Stomach (tissue), 9 donors: ENCODE results near the gene CDCA5. TPM values are rescaled to one million over a fixed set of nuclear protein-coding genes. Genes with fewer than 3 reads are reported as not detected.

Experiments
- DNase-seq, 2 donors: peaks; one replicate each; pipeline versions ENCODE4 v3.0.0 to v3.0.0-alpha.2; 2013 to 2019
- H3K27ac ChIP-seq, 5 donors: fragments of 200-600 bp in 4 of 5; sonication (generic) in 4 of 5; one replicate each; pipeline ENCODE4 v1.5.1; 2013 to 2019; ENCODE audit warnings: mild to moderate bottlenecking in 1 of 5, moderate library complexity in 1 of 5
- H3K27me3 ChIP-seq, 3 donors: fragments of 200-600 bp; sonication (generic); one replicate each; pipeline ENCODE4 v1.5.1; 2017 to 2019; ENCODE audit warnings: mixed run types in 1 of 3
- H3K36me3 ChIP-seq, 4 donors: fragments of 200-600 bp; sonication (generic); 1 replicate in 3 of 4; 2 replicates in 1 of 4; pipeline ENCODE4 v1.5.1; 2016 to 2019
- H3K4me1 ChIP-seq, 4 donors: fragments of 200-600 bp; sonication (generic); one replicate each; pipeline ENCODE4 v1.5.1; 2016 to 2019
- H3K4me3 ChIP-seq, 4 donors: fragments of 200-600 bp; sonication (generic) in 3 of 4; one replicate each; pipeline ENCODE4 v1.5.1; 2016 to 2019; ENCODE audit warnings: mild to moderate bottlenecking in 1 of 4
- H3K9me3 ChIP-seq, 4 donors: fragments of 200-600 bp; sonication (generic); one replicate each; pipeline ENCODE4 v1.5.1; 2016 to 2019
- EP300 ChIP-seq: sonication (generic); formaldehyde crosslinking; IDR thresholded peaks from one replicate; pipeline ENCODE4 v1.6.1; 2017; ENCODE audit warnings: antibody characterized with exemption
- POLR2A ChIP-seq, 4 donors: fragments of 450-650 bp; IDR thresholded peaks; one replicate each; pipeline ENCODE4 v1.6.1; 2016; ENCODE audit warnings: antibody characterized with exemption in 4 of 4, control low read depth in 2 of 4, mild to moderate bottlenecking in 1 of 4, moderate library complexity in 1 of 4
- POLR2AphosphoS5 ChIP-seq, 3 donors: sonication (generic); formaldehyde crosslinking; IDR thresholded peaks; one replicate each; pipeline ENCODE4 v1.6.1; 2016; ENCODE audit warnings: antibody characterized with exemption in 3 of 3
- WGBS, 5 donors: extraction: QIAGEN DNeasy Blood & Tissue Kit in 3 of 5; methylation state at CpG; one replicate each; pipeline versions ENCODE4 v1.1.5 to v1.1.7; 2013 to 2018; 5-methylcytosine and 5-hydroxymethylcytosine counted together
- intact Hi-C: fragments of 100-400 bp; cut with DNase I; formaldehyde crosslinking; loops from one replicate; pipeline ENCODE4 v1.15.1; 2023; ENCODE audit warnings: low total_unique reads
- polyA plus RNA-seq, 3 donors: library from polyadenylated mRNA; stranded (reverse); fragments of 200-250 nt; gene quantifications; one replicate each; pipeline ENCODE4 v1.2.3, GENCODE V29; 2013
- total RNA-seq, 5 donors: library from RNA; depleted of rRNA; stranded (reverse); fragments of >200 nt; gene quantifications; one replicate each; pipeline versions ENCODE4 v1.1.0 to v1.2.3, GENCODE V29; 2014 to 2016
- TF ChIP-seq, protein P1 (sequence below), 7 experiments: fragments of 450-650 bp in 4 of 7; fragments of 200-600 bp in 3 of 7; sonication (generic) in 3 of 7; IDR thresholded peaks; one replicate each; pipeline ENCODE4 v1.5.1; 2016 to 2019; ENCODE audit warnings: antibody characterized with exemption in 7 of 7, control low read depth in 2 of 7, mild to moderate bottlenecking in 1 of 7
- donor health status: healthy with polysubstance abuse.
- donor health status: Bipolar disorder and iron deficiency.
- donor health status: healthy.

CDCA5 gene
- total and polyA plus RNA-seq, 8 donors: 1.4 to 9.1 (median 3.1) TPM

DNA sequence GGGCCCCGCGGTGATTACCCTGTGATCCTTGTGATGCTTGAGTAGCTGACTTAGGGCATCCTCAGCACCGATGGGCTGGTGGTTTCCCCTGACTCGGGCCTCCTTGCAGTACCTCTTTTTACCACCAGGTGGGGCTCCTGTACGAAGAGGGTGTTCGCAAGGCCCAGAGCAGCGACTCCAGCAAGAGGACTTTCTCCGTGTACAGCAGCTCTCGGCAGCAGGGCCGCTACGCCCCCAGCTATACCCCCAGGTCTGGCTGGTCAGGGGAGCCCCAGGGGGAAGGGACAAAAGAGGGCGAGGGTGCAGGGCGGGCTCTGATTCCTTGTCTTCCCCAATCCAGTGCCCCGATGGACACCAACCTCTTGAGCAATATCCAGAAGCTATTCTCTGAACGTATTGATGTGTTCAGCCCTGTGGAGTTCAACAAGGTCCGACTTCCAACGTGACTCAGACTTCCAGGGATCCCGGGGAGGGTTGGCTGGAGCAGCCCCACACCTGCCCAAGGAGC lies 26.6 kb upstream of the CDCA5 start:
- 8 to 11% (median 9%) methylated on average over 12 to 18 of the region's 18 CpGs for WGBS, 5 donors
- Histone ChIP-seq H3K9me3 (no peaks in the 10 kb centered on the region), H3K4me1 (peaks cover 31 to 62% (median 56%) of the 10 kb centered on the region in 4 donors), H3K27me3 (peaks cover 0 to 4% (median 0%) of the 10 kb centered on the region in 3 donors), H3K27ac (peak overlapping the region; percentile 4 to 84 (median 74)), H3K4me3 (no peak overlapping the region), H3K36me3 (peaks cover 24 to 41% (median 38%) of the 10 kb centered on the region in 4 donors)
- TF ChIP-seq, protein P1, sequence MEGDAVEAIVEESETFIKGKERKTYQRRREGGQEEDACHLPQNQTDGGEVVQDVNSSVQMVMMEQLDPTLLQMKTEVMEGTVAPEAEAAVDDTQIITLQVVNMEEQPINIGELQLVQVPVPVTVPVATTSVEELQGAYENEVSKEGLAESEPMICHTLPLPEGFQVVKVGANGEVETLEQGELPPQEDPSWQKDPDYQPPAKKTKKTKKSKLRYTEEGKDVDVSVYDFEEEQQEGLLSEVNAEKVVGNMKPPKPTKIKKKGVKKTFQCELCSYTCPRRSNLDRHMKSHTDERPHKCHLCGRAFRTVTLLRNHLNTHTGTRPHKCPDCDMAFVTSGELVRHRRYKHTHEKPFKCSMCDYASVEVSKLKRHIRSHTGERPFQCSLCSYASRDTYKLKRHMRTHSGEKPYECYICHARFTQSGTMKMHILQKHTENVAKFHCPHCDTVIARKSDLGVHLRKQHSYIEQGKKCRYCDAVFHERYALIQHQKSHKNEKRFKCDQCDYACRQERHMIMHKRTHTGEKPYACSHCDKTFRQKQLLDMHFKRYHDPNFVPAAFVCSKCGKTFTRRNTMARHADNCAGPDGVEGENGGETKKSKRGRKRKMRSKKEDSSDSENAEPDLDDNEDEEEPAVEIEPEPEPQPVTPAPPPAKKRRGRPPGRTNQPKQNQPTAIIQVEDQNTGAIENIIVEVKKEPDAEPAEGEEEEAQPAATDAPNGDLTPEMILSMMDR (IDR thresholded peaks at IDR 0.05): peak in 6 of 7 experiments; percentile 85 to 100 (median 100)
- TF ChIP-seq EP300 (no peak), POLR2AphosphoS5 (IDR thresholded peaks at IDR 0.05) (peak in 1 of 3 donors; percentile 48), POLR2A (IDR thresholded peaks at IDR 0.05) (no peak)
- DNase-seq: peak; percentile 93
- intact Hi-C loops: no loop called here

DNA sequence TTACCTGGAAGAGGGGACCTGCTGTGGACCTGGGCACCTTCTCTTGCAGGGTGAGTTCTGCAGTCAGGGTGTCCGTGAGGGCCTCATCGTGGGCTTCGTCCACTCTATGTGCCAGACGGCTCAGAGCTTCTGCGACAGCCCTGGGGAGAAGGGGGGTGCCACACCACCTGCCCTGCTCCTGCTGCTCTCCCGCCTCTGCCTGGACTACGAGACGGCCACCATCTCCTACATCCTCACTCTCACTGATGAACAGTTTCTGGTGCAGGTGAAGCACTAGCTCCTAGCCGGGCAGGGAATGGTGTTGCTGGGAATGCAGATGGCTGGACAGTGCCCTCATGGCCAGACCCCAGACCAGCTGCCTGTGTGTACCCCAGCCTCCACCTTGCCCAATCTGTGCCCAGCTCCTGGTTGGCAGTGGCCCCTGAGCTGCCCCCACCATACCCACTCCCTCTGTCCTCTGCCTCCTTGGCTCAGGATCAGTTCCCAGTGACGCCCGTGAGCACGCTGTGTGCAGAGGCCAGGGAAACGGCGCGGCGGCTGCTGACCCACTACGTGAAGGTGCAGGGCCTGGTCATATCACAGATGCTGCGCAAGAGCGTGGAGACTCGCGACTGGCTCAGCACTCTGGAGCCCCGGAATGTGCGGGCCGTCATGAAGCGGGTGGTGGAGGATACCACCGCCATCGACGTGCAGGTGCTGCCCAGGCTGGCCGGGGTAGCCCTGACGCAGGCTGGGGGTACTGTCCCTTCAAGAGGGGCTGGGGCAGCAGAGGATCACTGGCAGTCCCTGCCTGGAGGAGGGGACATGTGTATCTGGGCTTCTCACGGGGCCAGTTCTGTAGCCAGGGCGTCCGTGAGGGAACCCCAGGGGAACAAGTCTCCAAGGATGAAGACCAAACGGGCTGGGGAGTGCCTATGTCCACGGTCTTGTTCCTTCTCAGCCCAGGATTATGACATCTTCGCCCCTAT lies 25.7 kb upstream of the CDCA5 start:
- DNase-seq: no peak
- Histone ChIP-seq H3K4me1 (peaks cover 31 to 68% (median 60%) of the 10 kb centered on the region in 4 donors), H3K4me3 (no peak overlapping the region), H3K27me3 (peaks cover 0 to 4% (median 0%) of the 10 kb centered on the region in 3 donors), H3K27ac (peak overlapping the region in 3 of 5 donors; percentile 1 to 84 (median 21)), H3K36me3 (peaks cover 24 to 43% (median 41%) of the 10 kb centered on the region in 4 donors), H3K9me3 (no peaks in the 10 kb centered on the region)
- WGBS, 5 donors: 74 to 90% (median 89%) methylated on average over 18 to 36 of the region's 36 CpGs
- no peak for TF ChIP-seq POLR2AphosphoS5 (IDR thresholded peaks at IDR 0.05)
- TF ChIP-seq EP300: no peak
- intact Hi-C loops: no loop called here

DNA sequence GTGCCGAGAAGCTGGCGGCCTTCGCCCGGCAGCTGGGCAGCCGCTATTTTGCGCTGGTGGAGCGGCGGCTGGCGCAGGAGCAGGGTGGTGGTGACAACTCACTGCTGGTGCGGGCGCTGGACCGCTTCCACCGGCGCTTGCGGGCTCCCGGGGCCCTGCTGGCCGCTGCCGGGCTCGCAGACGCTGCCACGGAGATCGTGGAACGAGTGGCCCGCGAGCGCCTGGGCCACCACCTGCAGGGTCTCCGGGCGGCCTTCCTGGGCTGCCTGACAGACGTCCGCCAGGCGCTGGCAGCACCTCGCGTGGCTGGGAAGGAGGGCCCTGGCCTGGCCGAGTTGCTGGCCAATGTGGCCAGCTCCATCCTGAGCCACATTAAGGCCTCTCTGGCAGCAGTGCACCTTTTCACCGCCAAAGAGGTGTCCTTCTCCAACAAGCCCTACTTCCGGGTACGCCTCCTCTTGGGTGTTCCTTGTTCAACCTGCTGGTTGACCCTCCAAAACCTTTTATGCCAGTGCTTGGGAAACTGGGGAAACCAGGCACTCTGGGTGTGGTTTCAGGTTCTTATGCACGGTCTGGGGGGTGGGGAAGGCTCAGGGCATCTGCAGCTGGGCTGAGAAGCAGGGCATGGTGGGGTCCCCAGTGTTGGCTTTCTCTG lies 24.8 kb upstream of the CDCA5 start:
- intact Hi-C loops: no loop called here
- H3K27ac ChIP-seq: peak overlapping the region; percentile 24 to 54 (median 39)
- H3K4me3 ChIP-seq: peak overlapping the region in 1 of 4 donors; percentile 15
- H3K9me3 ChIP-seq: no peaks in the 10 kb centered on the region
- peaks cover 35 to 72% (median 67%) of the 10 kb centered on the region in 4 donors for H3K4me1 ChIP-seq
- TF ChIP-seq, protein P1 (IDR thresholded peaks at IDR 0.05): no peak
- peak in 1 of 3 donors; percentile 48 for TF ChIP-seq POLR2AphosphoS5 (IDR thresholded peaks at IDR 0.05)
- DNase-seq: peak in 1 of 2 donors; percentile 80
- H3K27me3 ChIP-seq: peaks cover 0 to 4% (median 0%) of the 10 kb centered on the region in 3 donors
- WGBS, 5 donors: 79 to 90% (median 87%) methylated on average over 18 to 38 of the region's 38 CpGs
- H3K36me3 ChIP-seq: peaks cover 24 to 43% (median 41%) of the 10 kb centered on the region in 4 donors

DNA sequence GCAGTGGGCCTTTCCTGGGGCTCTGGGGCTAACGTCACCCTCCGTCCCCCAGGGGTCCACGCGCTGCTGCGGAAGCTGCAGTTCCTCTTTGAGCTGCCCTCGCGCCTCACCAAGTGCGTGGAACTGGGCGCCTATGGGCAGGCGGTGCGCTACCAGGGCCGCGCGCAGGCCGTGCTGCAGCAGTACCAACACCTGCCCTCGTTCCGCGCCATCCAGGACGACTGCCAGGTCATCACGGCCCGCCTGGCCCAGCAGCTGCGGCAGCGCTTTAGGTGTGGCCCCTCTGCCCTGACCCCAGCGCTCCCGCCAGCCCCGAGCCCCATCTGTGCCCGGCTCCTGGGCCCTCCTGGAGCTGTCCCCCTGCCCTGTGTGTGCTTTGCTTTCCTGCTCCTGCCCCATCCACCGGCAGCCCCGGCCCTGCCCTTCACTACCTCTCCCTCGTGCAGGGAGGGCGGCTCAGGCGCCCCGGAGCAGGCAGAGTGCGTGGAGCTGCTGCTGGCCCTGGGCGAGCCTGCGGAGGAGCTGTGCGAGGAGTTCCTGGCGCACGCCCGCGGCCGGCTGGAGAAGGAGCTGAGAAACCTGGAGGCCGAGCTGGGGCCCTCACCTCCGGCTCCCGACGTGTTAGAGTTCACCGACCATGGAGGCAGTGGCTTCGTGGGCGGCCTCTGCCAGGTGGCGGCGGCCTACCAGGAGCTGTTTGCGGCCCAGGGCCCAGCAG lies 24.1 kb upstream of the CDCA5 start:
- no peak for DNase-seq
- H3K27ac ChIP-seq: peak overlapping the region; percentile 24 to 54 (median 39)
- H3K4me3 ChIP-seq: peak overlapping the region in 1 of 4 donors; percentile 15
- TF ChIP-seq POLR2A (IDR thresholded peaks at IDR 0.05): no peak
- H3K4me1 ChIP-seq: peaks cover 30 to 72% (median 63%) of the 10 kb centered on the region in 4 donors
- intact Hi-C loops: no loop called here
- peaks cover 24 to 43% (median 42%) of the 10 kb centered on the region in 4 donors for H3K36me3 ChIP-seq
- H3K27me3 ChIP-seq: peaks cover 0 to 2% (median 0%) of the 10 kb centered on the region in 3 donors
- WGBS, 5 donors: 89 to 94% (median 94%) methylated on average over 29 to 52 of the region's 52 CpGs
- H3K9me3 ChIP-seq: no peaks in the 10 kb centered on the region
